ENCODE measurements around the gene TTC39A.

DNA sequence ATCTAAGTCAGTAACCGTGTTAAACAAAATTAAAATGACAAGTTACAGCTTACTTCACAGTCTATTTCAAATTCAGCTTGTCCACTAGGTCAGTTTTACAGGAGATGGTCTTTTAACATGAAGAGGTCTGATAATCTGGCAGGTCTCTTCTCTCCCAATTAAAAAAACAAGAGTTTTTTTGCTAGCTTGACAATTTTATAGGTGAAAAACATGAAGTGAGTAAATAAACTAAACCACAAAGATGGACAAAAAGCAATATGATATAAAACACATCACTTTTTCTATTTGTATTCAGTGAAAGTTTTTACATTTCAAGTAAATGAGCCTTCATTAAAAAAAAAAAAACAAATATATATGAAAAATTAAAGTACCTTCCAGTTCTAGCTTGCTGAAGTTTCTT is 25.0 kb upstream of the TTC39A start:
- TF ChIP-seq, protein P1, sequence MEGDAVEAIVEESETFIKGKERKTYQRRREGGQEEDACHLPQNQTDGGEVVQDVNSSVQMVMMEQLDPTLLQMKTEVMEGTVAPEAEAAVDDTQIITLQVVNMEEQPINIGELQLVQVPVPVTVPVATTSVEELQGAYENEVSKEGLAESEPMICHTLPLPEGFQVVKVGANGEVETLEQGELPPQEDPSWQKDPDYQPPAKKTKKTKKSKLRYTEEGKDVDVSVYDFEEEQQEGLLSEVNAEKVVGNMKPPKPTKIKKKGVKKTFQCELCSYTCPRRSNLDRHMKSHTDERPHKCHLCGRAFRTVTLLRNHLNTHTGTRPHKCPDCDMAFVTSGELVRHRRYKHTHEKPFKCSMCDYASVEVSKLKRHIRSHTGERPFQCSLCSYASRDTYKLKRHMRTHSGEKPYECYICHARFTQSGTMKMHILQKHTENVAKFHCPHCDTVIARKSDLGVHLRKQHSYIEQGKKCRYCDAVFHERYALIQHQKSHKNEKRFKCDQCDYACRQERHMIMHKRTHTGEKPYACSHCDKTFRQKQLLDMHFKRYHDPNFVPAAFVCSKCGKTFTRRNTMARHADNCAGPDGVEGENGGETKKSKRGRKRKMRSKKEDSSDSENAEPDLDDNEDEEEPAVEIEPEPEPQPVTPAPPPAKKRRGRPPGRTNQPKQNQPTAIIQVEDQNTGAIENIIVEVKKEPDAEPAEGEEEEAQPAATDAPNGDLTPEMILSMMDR (IDR thresholded peaks at IDR 0.05), result no peak
- TF ChIP-seq POLR2A (IDR thresholded peaks at IDR 0.05), result no peak

Data from vagina (tissue), 2 donors.